Activated CD4-positive, alpha-beta T cell treated with anti-CD3 and anti-CD28 coated beads for 48 hours (primary cell): ENCODE data around the gene RCE1.

Experiments used
- DNase-seq: peaks from one replicate; pipeline ENCODE4 v3.0.0-alpha.2; 2020

The RCE1 gene

GRCh38 chr11:66870616-66871520, 27.6 kb downstream of the RCE1 start:
- no peak for DNase-seq

- no peak for DNase-seq
Measured at GRCh38 chr11:66871521-66871901, 28.3 kb downstream of the RCE1 start.

GRCh38 chr11:66874232-66874631, 31.0 kb downstream of the RCE1 start:
- DNase-seq, result no peak

- no peak for DNase-seq
Measured at GRCh38 chr11:66875378-66875777, 32.1 kb downstream of the RCE1 start.

- DNase-seq, result no peak
Measured at GRCh38 chr11:66877588-66878385, 34.5 kb downstream of the RCE1 start.

GRCh38 chr11:66878474-66878873, 35.2 kb downstream of the RCE1 start:
- DNase-seq, result no peak

- no peak for DNase-seq
Measured at GRCh38 chr11:66879000-66879399, 35.8 kb downstream of the RCE1 start.

GRCh38 chr11:66879583-66879982, 36.3 kb downstream of the RCE1 start:
- no peak for DNase-seq

- DNase-seq, result no peak
Measured at GRCh38 chr11:66879999-66880398, 36.8 kb downstream of the RCE1 start.

GRCh38 chr11:66880496-66881450, 37.5 kb downstream of the RCE1 start:
- no peak for DNase-seq

GRCh38 chr11:66881451-66881835, 38.2 kb downstream of the RCE1 start:
- DNase-seq, result no peak

GRCh38 chr11:66881927-66882452, 38.7 kb downstream of the RCE1 start:
- no peak for DNase-seq

GRCh38 chr11:66882561-66883015, 39.3 kb downstream of the RCE1 start:
- no peak for DNase-seq

- peak; percentile 82 for DNase-seq
Measured at GRCh38 chr11:66883016-66883965, 40.0 kb downstream of the RCE1 start.

- no peak for DNase-seq
Measured at GRCh38 chr11:66884443-66884842, 41.2 kb downstream of the RCE1 start.

- DNase-seq, result no peak
Measured at GRCh38 chr11:66885469-66885868, 42.2 kb downstream of the RCE1 start.

- no peak for DNase-seq
Measured at GRCh38 chr11:66885950-66886440, 42.8 kb downstream of the RCE1 start.

- DNase-seq, result no peak
Measured at GRCh38 chr11:66886671-66887221, 43.5 kb downstream of the RCE1 start.

- DNase-seq, result no peak
Measured at GRCh38 chr11:66887526-66887925, 44.3 kb downstream of the RCE1 start.

GRCh38 chr11:66888282-66888681, 45.0 kb downstream of the RCE1 start:
- DNase-seq, result no peak

GRCh38 chr11:66889960-66890359, 46.7 kb downstream of the RCE1 start:
- DNase-seq, result no peak
